Measurements from ENCODE around the gene SPATA2. TPM values are rescaled to one million over a fixed set of nuclear protein-coding genes. Genes with fewer than 3 reads are reported as not detected.
A peak's percentile ranks its signal among the peaks of the same experiment; 100 is the strongest.

Gene SPATA2
- total and polyA plus RNA-seq, 2 of the 13 experiments (the other 11 are each of a cell fraction or from before 2014, with no cell fraction given): 3.2 to 8.7 TPM

DNA sequence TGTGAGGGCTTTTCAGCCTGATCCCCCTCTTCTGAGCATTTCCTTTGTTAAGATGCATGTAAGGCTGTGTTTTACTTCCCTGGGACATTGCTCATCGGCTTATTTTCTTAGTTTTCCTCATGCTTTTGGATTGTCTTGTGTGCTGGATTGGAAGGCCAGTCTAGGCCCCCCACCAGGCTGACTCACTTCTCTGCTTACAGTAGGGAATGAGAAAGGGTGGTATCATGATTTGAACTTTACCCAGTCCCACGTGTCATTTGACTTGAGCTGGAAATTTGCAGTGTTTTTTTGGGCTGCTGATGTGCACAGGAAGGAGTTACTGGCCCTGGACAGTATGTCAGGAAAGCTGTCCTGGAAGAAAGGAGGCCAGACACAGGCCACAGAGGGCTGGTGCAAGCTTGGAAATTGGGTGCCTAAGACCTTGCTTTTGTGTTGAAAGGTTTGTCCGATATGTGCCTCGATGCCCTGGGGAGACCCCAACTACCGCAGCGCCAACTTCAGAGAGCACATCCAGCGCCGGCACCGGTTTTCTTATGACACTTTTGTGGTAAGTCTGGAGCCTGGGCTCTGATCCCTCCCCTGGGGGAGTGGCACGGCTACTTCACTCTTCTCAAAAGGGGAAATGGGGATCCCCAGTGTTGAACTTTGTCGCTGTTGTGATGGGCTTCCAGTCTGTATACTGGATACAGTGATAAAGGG lies 33.6 kb upstream of the SPATA2 start (continued):
- TF ChIP-seq MYC (CRISPR knock-in tag; IDR thresholded peaks at IDR 0.05; ENCODE audit: borderline replicate concordance) (no peak; the same call in 1 of the 2 replicates), EEA1 (CRISPR knock-in tag; IDR thresholded peaks at IDR 0.05; ENCODE audit: borderline replicate concordance) (no peak), ZNF335 (CRISPR knock-in tag; IDR thresholded peaks at IDR 0.05) (no peak), ZNF788 (CRISPR knock-in tag; IDR thresholded peaks at IDR 0.05; ENCODE audit: borderline replicate concordance) (no peak), FOXA3 (CRISPR knock-in tag; IDR thresholded peaks at IDR 0.05) (no peak), ELF4 (CRISPR knock-in tag; IDR thresholded peaks at IDR 0.05; ENCODE audit: borderline replicate concordance) (no peak), ZNF703 (CRISPR knock-in tag; IDR thresholded peaks at IDR 0.05; ENCODE audit: borderline replicate concordance) (no peak), ZNF274 (CRISPR knock-in tag; IDR thresholded peaks at IDR 0.05) (no peak), GZF1 (CRISPR knock-in tag; IDR thresholded peaks at IDR 0.05) (no peak), ZBTB1 (CRISPR knock-in tag; IDR thresholded peaks at IDR 0.05; ENCODE audit: borderline replicate concordance) (no peak), ZNF772 (CRISPR knock-in tag; IDR thresholded peaks at IDR 0.05) (no peak), SRSF1 (optimal IDR thresholded peaks at IDR 0.05; ENCODE audit: low read depth, low read length) (no peak), KDM1A (CRISPR knock-in tag; IDR thresholded peaks at IDR 0.05) (no peak), ISX (CRISPR knock-in tag; conservative IDR thresholded peaks at IDR 0.05) (no peak)
- TF ChIP-seq, protein P1, sequence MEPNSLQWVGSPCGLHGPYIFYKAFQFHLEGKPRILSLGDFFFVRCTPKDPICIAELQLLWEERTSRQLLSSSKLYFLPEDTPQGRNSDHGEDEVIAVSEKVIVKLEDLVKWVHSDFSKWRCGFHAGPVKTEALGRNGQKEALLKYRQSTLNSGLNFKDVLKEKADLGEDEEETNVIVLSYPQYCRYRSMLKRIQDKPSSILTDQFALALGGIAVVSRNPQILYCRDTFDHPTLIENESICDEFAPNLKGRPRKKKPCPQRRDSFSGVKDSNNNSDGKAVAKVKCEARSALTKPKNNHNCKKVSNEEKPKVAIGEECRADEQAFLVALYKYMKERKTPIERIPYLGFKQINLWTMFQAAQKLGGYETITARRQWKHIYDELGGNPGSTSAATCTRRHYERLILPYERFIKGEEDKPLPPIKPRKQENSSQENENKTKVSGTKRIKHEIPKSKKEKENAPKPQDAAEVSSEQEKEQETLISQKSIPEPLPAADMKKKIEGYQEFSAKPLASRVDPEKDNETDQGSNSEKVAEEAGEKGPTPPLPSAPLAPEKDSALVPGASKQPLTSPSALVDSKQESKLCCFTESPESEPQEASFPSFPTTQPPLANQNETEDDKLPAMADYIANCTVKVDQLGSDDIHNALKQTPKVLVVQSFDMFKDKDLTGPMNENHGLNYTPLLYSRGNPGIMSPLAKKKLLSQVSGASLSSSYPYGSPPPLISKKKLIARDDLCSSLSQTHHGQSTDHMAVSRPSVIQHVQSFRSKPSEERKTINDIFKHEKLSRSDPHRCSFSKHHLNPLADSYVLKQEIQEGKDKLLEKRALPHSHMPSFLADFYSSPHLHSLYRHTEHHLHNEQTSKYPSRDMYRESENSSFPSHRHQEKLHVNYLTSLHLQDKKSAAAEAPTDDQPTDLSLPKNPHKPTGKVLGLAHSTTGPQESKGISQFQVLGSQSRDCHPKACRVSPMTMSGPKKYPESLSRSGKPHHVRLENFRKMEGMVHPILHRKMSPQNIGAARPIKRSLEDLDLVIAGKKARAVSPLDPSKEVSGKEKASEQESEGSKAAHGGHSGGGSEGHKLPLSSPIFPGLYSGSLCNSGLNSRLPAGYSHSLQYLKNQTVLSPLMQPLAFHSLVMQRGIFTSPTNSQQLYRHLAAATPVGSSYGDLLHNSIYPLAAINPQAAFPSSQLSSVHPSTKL (CRISPR knock-in tag; IDR thresholded peaks at IDR 0.05): peak; percentile 13; the same call in 1 of the 2 replicates
- TF ChIP-seq, protein P2, sequence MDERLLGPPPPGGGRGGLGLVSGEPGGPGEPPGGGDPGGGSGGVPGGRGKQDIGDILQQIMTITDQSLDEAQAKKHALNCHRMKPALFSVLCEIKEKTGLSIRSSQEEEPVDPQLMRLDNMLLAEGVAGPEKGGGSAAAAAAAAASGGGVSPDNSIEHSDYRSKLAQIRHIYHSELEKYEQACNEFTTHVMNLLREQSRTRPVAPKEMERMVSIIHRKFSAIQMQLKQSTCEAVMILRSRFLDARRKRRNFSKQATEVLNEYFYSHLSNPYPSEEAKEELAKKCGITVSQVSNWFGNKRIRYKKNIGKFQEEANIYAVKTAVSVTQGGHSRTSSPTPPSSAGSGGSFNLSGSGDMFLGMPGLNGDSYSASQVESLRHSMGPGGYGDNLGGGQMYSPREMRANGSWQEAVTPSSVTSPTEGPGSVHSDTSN (CRISPR knock-in tag; IDR thresholded peaks at IDR 0.05): no peak
- TF ChIP-seq, protein P3, sequence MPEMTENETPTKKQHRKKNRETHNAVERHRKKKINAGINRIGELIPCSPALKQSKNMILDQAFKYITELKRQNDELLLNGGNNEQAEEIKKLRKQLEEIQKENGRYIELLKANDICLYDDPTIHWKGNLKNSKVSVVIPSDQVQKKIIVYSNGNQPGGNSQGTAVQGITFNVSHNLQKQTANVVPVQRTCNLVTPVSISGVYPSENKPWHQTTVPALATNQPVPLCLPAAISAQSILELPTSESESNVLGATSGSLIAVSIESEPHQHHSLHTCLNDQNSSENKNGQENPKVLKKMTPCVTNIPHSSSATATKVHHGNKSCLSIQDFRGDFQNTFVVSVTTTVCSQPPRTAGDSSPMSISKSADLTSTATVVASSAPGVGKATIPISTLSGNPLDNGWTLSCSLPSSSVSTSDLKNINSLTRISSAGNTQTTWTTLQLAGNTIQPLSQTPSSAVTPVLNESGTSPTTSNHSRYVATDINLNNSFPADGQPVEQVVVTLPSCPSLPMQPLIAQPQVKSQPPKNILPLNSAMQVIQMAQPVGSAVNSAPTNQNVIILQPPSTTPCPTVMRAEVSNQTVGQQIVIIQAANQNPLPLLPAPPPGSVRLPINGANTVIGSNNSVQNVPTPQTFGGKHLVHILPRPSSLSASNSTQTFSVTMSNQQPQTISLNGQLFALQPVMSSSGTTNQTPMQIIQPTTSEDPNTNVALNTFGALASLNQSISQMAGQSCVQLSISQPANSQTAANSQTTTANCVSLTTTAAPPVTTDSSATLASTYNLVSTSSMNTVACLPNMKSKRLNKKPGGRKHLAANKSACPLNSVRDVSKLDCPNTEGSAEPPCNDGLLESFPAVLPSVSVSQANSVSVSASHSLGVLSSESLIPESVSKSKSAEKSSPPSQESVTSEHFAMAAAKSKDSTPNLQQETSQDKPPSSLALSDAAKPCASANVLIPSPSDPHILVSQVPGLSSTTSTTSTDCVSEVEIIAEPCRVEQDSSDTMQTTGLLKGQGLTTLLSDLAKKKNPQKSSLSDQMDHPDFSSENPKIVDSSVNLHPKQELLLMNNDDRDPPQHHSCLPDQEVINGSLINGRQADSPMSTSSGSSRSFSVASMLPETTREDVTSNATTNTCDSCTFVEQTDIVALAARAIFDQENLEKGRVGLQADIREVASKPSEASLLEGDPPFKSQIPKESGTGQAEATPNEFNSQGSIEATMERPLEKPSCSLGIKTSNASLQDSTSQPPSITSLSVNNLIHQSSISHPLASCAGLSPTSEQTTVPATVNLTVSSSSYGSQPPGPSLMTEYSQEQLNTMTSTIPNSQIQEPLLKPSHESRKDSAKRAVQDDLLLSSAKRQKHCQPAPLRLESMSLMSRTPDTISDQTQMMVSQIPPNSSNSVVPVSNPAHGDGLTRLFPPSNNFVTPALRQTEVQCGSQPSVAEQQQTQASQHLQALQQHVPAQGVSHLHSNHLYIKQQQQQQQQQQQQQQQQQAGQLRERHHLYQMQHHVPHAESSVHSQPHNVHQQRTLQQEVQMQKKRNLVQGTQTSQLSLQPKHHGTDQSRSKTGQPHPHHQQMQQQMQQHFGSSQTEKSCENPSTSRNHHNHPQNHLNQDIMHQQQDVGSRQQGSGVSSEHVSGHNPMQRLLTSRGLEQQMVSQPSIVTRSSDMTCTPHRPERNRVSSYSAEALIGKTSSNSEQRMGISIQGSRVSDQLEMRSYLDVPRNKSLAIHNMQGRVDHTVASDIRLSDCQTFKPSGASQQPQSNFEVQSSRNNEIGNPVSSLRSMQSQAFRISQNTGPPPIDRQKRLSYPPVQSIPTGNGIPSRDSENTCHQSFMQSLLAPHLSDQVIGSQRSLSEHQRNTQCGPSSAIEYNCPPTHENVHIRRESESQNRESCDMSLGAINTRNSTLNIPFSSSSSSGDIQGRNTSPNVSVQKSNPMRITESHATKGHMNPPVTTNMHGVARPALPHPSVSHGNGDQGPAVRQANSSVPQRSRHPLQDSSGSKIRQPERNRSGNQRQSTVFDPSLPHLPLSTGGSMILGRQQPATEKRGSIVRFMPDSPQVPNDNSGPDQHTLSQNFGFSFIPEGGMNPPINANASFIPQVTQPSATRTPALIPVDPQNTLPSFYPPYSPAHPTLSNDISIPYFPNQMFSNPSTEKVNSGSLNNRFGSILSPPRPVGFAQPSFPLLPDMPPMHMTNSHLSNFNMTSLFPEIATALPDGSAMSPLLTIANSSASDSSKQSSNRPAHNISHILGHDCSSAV (CRISPR knock-in tag; IDR thresholded peaks at IDR 0.05; ENCODE audit: borderline replicate concordance): no peak

Data from HepG2 (cell line).